ENCODE measurements around the gene NFX1. TPM values are rescaled to one million over a fixed set of nuclear protein-coding genes. Genes with fewer than 3 reads are reported as not detected.
"Not testable (repeated sequence)": the region's sequence is repeated elsewhere in the genome, so short reads cannot be mapped to it uniquely, and the experiment has no call there.

Gene NFX1
- total RNA-seq, 2 experiments from 2014 or later: 38.9 to 40.8 TPM

DNA sequence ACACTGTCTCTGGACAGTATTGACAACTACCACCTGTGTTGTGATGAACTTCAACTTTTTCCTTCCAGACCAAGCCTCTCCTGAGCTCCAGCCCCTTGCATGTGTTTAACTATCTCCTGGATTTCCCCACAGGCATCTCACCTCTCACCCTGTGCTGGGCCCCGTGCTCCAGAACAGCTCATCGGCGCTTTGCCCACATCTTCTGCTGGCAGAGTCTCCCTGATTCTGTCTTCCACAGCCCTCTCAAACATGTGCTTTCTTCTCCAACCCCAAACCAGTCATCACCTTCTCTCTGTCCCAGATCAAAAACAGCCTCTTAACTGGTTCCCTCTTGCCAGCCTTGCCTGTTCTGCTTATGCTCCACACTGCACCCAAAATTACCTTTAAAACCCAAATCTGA lies 103.7 kb downstream of the NFX1 start:
- not testable (repeated sequence) for H3K27ac Mint-ChIP-seq, H3K36me3 Mint-ChIP-seq, DNase-seq

DNA sequence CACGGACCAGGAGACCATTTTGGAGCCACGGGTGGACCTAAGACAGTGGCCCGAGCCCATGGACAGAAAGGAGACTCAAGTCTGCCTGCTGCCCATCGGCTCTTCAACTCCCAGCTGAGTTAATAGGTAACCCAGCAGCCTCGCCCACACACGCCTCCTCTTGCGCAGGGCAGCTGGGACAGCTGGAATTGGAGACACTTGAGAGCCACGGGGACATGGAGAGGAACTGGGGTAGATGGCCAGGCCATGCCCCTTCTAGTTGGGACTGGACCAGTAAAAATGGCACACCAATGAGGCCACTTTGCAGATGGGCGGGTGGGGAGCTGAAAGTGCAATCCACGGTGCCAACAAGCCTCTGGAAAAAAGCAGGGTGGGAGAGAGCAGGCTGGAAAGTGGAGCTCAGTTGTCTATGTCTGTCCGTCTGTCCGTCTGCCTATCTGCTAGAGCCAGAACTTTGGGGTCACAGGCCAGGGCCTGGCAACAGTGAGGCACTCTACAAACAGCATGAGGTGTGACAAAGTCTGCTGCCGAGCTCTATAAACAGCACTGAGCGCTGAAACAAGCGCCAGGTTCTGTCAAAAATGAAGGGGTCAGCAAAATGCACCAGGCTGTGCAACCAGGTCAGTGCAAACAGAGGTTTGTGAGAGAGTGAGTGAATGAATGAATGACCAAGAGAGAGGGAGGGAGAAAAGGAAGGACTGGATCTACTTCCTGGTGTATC lies 105.0 kb downstream of the NFX1 start:
- H3K36me3 Mint-ChIP-seq, H3K27me3 Mint-ChIP-seq, H3K27ac Mint-ChIP-seq, H3K4me3 Mint-ChIP-seq, DNase-seq, H3K9me3 Mint-ChIP-seq, H3K4me1 Mint-ChIP-seq: not testable (repeated sequence)

More for the DNA sequence above, 103.7 kb downstream of the NFX1 start:
- H3K27me3 Mint-ChIP-seq, H3K9me3 Mint-ChIP-seq, H3K4me3 Mint-ChIP-seq, H3K4me1 Mint-ChIP-seq: not testable (repeated sequence)

DNA sequence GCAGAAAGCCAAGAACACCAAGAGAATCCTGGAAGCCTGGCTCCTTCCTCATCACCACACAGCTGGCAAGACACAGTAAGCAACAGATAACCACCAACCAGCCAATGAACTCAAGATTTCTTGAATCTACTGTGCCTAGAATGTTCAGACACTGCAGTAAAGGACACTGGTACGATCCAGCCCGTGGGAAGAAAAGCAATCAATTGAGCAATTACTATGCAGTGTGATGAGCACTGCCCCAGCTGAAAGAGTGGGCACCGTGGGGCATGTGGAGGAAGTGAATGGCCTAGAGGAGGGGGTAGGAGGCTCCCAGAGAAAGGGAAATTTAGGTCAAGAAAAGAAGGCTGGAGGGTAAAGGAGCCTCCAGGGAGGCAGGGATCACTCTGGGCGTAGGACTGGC lies 107.5 kb downstream of the NFX1 start:
- not testable (repeated sequence) for H3K9me3 Mint-ChIP-seq, H3K4me1 Mint-ChIP-seq, H3K27me3 Mint-ChIP-seq, H3K4me3 Mint-ChIP-seq, DNase-seq, H3K36me3 Mint-ChIP-seq, H3K27ac Mint-ChIP-seq

DNA sequence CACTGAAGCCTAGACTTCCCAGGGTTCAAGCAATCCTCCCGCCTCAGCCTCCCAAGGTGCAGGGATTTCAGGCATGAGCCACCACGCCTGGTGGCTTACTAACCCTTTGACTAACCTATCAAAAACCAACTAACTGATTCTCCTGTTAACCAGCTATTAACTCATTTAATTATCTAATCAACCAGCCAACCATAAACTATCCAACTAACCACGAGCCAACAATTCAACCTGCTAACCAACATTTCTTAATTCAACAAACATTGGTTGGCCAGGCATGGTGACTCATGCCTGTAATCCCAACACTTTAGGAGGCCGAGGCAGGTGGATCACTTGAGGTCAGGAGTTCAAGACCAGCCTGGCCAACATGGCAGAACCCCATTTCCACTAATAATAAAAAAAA lies 108.7 kb downstream of the NFX1 start:
- DNase-seq, H3K4me3 Mint-ChIP-seq, H3K4me1 Mint-ChIP-seq, H3K27ac Mint-ChIP-seq, H3K9me3 Mint-ChIP-seq, H3K36me3 Mint-ChIP-seq, H3K27me3 Mint-ChIP-seq: not testable (repeated sequence)

DNA sequence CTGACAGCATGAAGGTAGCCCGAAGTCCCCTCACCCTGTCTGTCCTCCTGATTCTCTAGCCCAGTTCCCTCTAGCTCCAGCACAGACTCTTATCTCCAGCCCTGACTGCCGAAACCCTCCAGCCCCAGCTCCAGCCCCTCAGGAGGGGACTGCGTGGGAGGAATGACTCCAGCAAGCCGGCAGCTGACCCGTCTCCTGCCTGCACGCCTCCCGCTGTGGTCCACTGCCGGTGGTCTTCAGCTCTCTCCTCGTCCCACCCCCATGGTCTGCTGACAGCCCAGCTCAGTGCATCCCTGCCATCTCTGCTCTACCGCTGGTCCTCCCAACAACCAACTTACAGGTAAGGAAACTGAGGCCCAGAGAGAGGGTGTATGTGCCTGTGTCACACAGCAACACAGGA lies 111.5 kb downstream of the NFX1 start:
- not testable (repeated sequence) for H3K27ac Mint-ChIP-seq, H3K36me3 Mint-ChIP-seq, H3K4me3 Mint-ChIP-seq, H3K4me1 Mint-ChIP-seq, H3K27me3 Mint-ChIP-seq, DNase-seq, H3K9me3 Mint-ChIP-seq

DNA sequence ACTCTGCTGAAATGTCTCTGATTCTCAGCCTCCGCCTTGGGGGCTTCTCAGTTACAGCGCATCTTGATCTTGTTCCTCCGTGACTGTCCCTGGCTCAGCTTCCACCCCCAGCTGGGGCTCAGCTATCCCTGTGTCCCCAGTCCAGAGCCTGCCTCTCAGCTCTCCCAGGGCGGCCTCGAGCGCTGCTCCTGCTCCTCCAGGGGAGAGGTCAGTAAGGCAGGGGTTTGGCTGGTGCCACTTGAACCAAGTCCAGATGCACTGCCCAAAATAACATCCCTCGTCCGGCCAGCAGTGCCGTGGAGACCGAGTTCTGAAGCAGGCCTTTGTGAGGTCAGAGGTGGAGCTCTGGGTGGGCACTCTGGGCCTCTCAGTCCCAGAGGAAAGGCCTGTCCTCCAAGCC lies 112.1 kb downstream of the NFX1 start, which contains the start of gene AQP7:
Gene AQP7 (minus strand): TSS at position 198 of the 400 bp plus-strand sequence. CDS start 1,306 bp downstream, outside the sequence.
- H3K27me3 Mint-ChIP-seq, H3K4me3 Mint-ChIP-seq, H3K27ac Mint-ChIP-seq, H3K4me1 Mint-ChIP-seq, DNase-seq, H3K36me3 Mint-ChIP-seq, H3K9me3 Mint-ChIP-seq: not testable (repeated sequence)

DNA sequence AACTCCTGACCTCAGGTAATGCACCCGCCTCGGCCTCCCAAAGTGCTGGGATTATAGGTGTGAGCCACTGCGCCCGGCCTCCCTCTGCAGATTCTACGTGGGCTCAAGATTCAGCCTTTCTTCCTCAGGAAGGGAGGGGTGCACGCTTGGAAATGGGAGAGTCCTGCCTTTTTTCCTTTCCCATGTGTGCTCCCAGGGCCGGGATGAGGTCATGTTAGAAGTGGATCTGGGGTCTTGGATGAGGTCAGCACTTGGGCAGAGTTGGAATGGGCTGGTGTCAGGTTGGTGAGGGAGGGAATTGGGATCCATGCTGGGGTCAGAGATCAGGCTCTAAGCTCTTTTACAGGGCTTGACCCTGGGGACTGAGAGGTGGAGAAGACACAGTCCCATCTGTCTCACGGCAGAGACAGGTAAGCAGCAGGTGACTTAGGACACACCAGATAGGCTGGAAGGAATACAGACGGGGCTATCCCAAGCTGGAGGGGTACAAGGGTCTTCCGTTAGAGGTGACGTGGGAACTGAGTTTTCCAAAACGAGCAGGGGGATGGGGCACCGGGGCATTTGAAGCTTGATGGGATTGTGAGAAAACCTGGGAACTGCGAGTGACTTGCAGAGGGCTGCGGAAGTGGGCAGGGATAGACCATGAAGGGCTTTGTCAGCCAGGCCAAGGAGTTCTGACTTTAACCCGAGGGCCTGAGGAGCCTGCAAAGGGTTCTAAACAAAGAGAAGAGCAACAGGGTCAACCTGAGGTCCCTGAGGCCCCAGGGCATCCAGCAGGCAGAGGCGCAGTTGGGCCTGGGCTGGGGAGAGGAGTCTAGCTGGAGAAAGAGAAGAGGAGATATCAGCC lies 113.8 kb downstream of the NFX1 start:
- Mint-ChIP-seq H3K36me3 (no peaks in the 10 kb centered on the region), H3K27ac (no peak overlapping the region), H3K9me3 (no peaks in the 10 kb centered on the region), H3K27me3 (no peaks in the 10 kb centered on the region), H3K4me1 (no peaks in the 10 kb centered on the region), H3K4me3 (no peak overlapping the region)
- no peak for DNase-seq

DNA sequence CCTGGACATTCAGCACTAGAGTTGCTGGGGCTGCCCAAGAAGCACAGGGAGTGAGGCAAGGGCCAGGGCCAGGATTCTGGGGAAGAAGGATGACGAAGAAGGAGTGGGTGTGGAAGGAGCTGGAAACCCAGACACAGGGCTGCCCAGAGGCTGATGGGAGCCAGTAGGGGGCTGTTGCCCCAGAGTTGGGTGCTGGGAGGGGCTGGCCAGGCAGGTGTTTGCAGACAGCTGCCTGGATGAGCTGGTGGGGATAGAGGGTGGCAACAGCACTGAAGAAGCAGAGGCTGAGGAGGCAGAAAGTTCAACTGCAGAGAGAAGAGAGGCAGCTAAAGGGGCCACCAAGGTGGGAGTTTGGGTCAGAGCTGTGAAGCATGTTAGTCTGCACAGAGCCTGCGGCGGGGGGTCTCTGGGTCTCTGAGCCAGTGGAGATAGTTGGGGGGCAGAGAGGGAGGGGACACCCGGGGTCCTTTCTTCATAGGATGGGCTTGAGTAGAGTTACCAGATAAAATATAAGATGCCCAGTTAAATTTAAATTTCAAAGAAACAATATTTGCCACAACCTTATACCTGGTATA lies 114.6 kb downstream of the NFX1 start:
- Mint-ChIP-seq H3K27ac (no peak overlapping the region), H3K27me3 (no peaks in the 10 kb centered on the region), H3K4me1 (no peaks in the 10 kb centered on the region), H3K4me3 (no peak overlapping the region), H3K9me3 (no peaks in the 10 kb centered on the region), H3K36me3 (no peaks in the 10 kb centered on the region)
- DNase-seq: no peak

DNA sequence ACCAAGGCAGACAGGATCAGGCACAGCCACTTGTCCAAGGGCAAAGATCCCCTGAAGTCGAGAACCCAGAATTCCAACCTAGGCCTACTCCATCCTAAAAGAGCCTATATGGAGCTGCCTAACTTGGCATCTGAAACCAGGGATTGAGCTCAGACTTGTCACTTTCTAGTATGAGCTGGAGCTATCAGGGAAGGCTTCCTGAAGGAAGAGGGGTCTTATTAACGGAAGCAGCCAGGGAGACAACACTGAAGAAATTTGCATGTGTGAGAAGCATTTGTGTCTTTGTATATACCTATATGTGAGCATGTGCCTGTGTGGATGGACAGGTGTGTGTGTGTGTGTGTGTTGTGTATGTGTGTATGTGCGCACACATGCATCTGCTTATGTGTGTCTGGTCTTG lies 116.7 kb downstream of the NFX1 start:
- H3K27ac Mint-ChIP-seq: no peak overlapping the region
- H3K36me3 Mint-ChIP-seq: no peaks in the 10 kb centered on the region
- no peaks in the 10 kb centered on the region for H3K4me1 Mint-ChIP-seq
- H3K9me3 Mint-ChIP-seq: no peaks in the 10 kb centered on the region
- no peaks in the 10 kb centered on the region for H3K27me3 Mint-ChIP-seq
- no peak overlapping the region for H3K4me3 Mint-ChIP-seq
- no peak for DNase-seq

DNA sequence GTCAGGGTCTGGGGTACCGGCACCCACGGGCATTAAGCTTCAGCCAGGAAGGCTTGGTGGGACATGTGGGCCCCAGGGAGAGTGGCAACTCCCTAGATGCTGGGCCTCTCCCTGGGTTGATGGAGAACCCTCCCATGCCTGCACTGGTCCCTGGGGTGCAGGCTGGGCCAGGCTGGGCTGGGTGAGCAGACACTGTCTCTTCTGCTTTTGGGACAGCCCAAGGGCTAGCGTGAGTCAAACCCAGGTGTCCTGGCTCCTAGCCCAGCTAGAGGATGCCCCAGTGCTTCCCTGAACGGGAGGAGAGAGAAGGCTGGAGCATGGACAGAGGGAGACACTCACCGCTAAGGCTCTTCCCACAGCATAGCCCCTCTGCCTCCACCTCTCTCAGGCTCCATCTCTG lies 117.8 kb downstream of the NFX1 start:
- Mint-ChIP-seq H3K27ac (no peak overlapping the region), H3K36me3 (no peaks in the 10 kb centered on the region), H3K4me1 (no peaks in the 10 kb centered on the region), H3K4me3 (no peak overlapping the region), H3K9me3 (no peaks in the 10 kb centered on the region), H3K27me3 (no peaks in the 10 kb centered on the region)
- DNase-seq: no peak

DNA sequence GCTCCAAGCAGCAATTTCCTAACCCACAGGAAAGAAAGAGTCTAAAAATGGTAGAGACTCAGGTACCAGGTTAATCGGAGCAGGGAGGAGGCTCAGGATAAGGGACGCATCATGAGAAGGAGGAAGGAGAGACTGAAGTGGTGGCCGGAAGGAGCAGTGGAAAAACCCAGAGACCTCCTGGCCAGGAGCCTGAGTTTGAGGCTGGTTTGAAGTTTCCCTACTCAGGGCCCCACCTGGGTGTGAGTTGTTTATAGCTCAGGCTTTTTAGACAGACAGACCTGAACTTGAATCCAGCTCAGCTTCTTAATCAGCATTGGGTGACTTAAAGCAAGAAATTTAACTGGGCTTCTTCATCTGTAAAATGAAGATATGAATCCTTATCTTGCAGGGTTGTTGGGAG lies 124.0 kb downstream of the NFX1 start:
- no peak for DNase-seq
- no peaks in the 10 kb centered on the region for H3K36me3 Mint-ChIP-seq
- H3K4me1 Mint-ChIP-seq: peaks cover 36% of the 10 kb centered on the region
- H3K27ac Mint-ChIP-seq: no peak overlapping the region
- H3K4me3 Mint-ChIP-seq: no peak overlapping the region
- H3K27me3 Mint-ChIP-seq: no peaks in the 10 kb centered on the region
- H3K9me3 Mint-ChIP-seq: no peaks in the 10 kb centered on the region

DNA sequence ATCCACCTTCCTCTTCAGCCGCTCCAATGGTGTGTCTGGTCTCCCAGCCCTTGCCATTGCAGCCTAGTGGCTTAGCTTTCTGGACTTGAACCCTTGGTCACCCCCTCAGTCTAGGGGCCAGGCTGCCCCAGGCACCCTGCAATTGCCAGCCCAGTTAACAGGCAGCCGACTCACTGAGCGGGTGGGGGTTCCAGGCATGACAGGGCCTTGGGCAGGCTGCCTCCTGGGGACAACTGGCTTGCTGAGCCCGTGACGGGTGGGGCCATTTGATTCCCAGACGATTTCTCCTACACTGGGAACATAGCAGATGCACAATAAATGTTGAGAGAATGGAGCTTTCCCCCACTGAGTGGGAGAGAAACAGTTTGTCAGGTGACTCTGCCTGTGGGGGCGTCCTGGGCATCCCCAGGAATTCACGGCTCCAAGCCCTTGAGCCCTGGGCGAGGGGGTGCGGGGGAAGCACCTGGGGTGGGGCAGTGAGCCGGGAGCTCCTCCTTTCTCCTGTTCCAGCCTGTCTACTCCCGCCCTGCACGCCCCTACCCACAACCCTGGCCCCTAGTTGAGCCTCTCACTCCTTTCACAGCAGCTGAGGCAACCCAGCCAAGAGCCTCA lies 124.7 kb downstream of the NFX1 start:
- Mint-ChIP-seq H3K27ac (peak overlapping the region; percentile 80), H3K27me3 (no peaks in the 10 kb centered on the region), H3K4me1 (peaks cover 36% of the 10 kb centered on the region), H3K4me3 (peak overlapping the region; percentile 51), H3K9me3 (no peaks in the 10 kb centered on the region), H3K36me3 (no peaks in the 10 kb centered on the region)
- no peak for DNase-seq

DNA sequence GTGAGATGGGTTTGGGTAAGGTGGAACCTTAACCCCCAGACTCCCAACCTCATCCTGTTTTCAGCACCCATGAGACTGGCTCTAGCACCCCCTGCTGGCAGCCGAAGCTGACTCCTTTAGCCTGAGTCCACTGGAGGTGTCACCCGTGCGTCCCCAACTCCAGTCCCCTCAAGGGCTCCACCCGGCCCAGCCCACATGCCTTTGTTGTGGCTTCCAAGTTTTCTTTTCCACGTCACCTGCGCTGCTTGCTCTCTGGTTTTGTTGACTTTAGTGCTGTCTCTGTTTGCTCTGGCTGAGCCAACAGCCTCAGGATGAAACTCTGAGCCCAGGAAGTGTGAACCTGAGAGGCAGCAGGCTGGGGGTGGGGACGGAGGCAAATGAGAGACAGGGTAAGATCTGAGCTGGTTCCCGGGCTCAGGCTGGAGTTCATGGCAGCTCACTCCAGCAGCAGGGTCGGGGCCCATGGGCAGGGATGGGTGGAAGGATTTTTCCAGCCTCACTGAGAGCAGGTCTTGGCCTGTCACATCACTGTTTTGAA lies 125.3 kb downstream of the NFX1 start:
- no peaks in the 10 kb centered on the region for H3K9me3 Mint-ChIP-seq
- H3K36me3 Mint-ChIP-seq: no peaks in the 10 kb centered on the region
- peaks cover 36% of the 10 kb centered on the region for H3K4me1 Mint-ChIP-seq
- DNase-seq: peak; percentile 87
- H3K27ac Mint-ChIP-seq: peak overlapping the region; percentile 80
- H3K4me3 Mint-ChIP-seq: peak overlapping the region; percentile 51
- no peaks in the 10 kb centered on the region for H3K27me3 Mint-ChIP-seq

DNA sequence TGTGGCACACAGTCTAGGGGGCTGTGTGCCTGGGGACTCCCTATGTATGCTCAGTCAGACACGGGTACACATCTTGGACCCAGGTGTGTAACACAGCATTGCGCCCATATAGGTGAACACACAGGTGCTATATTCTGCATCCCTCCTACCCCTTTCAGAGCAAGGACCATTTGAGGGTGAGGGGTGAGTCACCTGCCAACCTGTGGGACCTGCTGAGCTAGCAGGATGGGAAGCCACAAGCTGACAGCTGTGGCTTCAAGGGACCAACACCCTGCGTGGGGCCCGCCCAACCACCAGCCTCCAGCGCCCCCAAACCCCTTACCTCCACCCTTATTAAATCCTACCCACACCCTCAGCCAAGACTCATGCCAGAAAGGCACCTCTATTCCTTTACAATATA lies 126.7 kb downstream of the NFX1 start:
- Mint-ChIP-seq H3K4me3 (no peak overlapping the region), H3K27ac (peak overlapping the region; percentile 59), H3K4me1 (peaks cover 36% of the 10 kb centered on the region), H3K27me3 (no peaks in the 10 kb centered on the region), H3K9me3 (no peaks in the 10 kb centered on the region), H3K36me3 (no peaks in the 10 kb centered on the region)
- DNase-seq: peak; percentile 10

DNA sequence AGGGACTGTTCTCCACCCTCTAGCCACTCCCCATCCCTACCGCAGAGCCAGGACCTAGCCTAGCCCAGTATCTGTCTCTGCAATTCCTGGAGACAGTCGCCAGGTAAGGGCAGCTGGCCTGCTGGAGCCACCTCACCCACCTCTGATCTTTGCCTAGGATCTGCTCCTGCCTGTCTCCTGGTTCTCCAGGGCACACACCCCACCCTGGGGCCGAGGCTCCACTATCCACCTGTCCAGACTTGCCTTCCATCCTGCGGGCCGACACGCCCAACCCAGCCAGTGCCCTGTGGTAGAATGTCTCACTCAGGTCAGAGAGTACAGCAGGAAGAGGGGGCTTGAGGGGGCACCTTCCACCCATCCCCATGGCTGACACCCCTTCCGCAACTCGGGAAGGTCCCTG lies 127.8 kb downstream of the NFX1 start:
- H3K9me3 Mint-ChIP-seq: no peaks in the 10 kb centered on the region
- no peaks in the 10 kb centered on the region for H3K36me3 Mint-ChIP-seq
- no peaks in the 10 kb centered on the region for H3K27me3 Mint-ChIP-seq
- H3K27ac Mint-ChIP-seq: no peak overlapping the region
- H3K4me3 Mint-ChIP-seq: no peak overlapping the region
- H3K4me1 Mint-ChIP-seq: peaks cover 36% of the 10 kb centered on the region
- no peak for DNase-seq
